HG03039 (cell line): Measurements from ENCODE around the gene SSX3.
"Not testable (repeated sequence)": the region's sequence is repeated elsewhere in the genome, so short reads cannot be mapped to it uniquely, and the experiment has no call there.

Source experiments
- ATAC-seq: cut with Tn5 transposase; IDR thresholded peaks from one replicate; pipeline ENCODE4 v1.9.1; 2021; ENCODE audit warnings: mild to moderate bottlenecking, moderate library complexity; ENCODE audit not compliant: unreplicated experiment

SSX3 gene, protein sequence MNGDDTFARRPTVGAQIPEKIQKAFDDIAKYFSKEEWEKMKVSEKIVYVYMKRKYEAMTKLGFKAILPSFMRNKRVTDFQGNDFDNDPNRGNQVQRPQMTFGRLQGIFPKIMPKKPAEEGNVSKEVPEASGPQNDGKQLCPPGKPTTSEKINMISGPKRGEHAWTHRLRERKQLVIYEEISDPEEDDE

DNA sequence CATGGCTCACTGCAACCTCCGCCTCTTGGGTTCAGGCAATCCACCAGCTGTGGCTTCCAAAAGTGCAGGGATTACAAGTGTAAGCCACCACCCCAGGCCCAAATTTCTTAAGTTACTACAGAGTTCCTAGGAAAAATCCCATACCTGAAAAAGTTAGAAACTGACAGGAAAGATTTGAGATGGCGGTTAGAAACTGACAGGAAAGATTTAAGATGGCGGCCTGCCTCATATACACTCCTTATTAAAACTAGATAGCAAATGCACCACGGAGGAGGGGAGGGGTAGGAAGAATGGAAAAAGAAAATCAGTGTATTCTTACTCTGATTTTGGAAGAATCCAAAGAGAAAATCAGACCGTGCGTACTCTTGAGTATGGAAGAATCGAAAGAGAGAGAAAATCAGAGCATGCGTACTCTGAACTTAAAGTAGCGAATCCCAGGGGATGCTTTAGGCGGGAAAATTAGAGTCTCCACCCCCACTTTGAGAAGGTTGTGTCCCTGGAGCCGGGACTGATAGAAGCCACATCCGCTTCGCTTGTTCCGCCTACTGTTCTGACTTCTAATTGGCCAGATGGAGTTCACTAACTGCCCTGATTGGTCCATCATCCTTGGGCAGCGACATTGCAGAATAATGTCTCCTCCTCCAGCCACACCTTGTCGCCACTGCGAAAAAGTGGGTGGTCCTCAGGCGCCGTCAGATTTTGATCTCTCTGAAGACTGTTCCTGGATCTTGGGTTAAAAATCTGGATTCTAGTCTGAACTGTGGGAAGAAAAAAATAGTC, at the start of gene SSX3:
SSX3 (minus strand) TSS at position 389 of the 780 bp plus-strand sequence. CDS start 1,454 bp downstream, outside the sequence.
- ATAC-seq = not testable (repeated sequence)

DNA sequence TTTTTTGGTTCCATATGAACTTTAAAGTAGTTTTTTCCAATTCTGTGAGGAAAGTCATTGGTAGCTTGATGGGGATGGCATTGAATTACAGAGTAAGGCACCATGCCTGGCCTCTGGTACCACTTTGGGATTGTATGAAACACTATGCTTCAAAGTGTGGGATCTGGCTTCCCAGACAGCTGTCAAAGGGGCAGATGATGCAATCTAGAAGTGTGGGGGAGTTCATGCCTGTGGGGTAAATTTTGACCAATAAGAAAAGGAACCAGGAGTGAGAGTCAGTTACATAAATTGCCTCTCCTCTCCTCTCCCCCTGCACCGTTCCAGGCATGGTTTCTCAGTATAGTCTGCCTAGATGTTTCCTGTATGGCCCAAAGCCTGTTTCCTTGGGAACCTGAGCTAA, 41.3 kb upstream of the SSX3 start:
- ATAC-seq = not testable (repeated sequence)

DNA sequence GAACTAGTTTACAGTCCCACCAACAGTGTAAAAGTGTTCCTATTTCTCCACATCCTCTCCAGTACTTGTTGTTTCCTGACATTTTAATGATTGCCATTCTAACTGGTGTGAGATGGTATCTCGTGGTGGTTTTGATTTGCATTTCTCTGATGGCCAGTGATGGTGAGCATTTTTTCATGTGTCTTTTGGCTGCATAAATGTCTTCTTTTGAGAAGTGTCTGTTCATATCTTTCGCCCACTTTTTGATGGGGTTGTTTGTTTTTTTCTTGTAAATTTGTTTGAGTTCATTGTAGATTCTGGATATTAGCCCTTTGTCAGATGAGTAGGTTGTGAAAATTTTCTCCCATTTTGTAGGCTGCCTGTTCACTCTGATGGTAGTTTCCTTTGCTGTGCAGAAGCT, 40.4 kb upstream of the SSX3 start:
- not testable (repeated sequence) for ATAC-seq

DNA sequence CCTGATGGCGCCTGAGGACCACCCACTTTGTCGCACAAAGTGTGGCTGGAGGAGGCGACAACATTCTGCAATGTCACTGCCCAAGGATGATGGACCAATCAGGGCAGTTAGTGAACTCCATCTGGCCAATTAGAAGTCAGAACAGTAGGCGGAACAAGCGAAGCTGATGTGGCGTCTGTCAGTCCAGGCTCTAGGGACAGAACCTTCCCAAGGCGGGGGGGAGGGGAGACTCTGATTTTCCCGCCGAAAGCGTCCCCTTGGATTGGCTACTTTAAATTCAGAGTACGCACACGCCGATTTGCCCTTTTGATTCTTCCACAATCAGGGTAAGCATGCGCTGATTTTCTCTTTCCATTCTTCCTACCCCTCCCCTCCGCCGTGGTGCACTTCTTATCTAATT, 26.7 kb upstream of the SSX3 start, which contains the start of gene SSX4:
SSX4 (plus strand) TSS at position 301 of the 400 bp plus-strand sequence. CDS start 515 bp downstream, outside the sequence.
- not testable (repeated sequence) for ATAC-seq

DNA sequence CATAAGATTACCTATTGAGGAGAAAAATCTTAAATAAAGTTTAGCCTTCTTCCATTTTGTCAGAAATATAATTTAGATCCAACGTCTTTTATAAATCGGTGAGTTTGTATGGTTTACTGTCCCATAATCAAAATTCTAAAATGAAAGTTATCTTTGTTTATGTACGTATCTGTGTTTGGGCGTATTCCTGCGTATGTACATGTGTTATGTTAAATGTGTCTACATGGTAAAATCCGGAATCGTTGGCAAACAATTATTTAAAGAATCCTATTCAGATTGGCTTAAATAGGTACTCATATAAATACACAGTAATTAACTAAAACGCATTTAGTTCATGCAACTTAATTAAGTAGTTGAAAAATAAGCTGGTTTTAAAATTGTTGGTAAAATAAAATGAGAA, 13.9 kb upstream of the SSX3 start:
- ATAC-seq = not testable (repeated sequence)

DNA sequence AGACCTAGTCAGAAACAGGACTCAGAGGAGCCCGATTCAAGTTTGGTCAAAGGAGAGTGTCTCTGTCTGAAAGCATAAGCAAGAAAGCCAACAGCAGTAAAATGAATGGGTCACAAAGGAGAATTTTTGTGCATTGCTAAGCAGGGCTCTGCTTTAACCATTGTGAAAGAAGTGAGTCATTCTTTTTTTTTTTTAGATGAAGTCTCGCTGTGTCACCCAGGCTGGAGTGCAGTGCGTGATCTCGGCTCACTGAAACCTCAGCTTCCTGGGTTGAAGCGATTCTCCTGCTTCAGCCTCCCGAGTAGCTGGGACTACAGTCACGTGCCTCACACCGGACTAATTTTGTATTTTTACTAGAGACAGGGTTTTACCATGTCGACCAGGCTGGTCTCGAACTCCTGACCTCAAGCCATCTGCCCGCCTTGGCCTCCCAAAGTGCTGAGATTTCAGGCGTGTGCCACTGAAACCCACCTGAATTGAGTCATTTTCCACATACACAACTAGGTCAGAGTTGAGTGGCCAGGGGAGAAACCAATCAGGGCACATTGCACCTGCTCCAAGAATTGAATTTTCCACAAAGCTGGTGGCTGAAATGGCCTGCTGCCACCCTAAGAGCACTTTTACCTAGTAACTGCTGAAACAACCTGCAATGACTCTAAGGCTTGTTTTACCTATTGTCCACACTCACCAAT, 11.4 kb upstream of the SSX3 start:
- ATAC-seq = not testable (repeated sequence)

DNA sequence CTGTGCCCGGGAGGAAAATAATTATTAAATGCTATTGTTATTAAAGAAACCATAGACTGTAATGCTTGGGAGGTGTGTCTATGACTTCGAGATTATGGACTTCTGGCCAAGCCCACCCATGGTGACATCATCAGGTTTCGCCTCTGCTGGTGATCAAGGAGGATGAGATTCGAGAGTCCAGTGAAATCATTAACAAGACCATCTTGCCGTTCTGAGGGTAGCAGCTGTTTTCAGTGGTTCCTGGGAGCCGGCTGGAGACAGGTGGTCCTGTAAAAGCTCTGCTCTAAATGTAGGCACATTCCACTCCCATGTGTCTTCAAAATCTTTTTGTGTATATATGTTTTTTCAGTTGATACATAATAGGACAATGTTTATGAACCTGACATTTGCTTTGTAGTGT, 2.8 kb upstream of the SSX3 start:
- not testable (repeated sequence) for ATAC-seq

DNA sequence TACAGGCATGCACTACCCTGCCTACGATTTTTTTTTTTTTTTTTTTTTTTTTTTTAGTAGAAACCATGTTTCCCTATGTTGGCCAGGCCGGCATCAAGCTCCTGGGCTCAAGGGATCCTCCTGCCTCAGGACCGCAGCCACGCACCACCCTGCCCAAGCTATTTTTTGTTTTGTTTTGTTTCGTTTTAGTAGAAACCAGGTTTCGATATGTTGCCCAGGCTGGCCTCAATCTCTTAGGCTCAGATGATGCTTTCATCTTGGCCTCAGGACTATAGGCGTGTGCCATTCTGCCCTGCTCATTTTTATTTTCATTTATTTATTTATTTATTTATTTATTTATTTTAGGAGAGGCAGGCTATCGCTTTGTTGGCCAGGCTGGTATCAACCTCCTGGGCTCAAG, 1.2 kb upstream of the SSX3 start:
- ATAC-seq = no peak

DNA sequence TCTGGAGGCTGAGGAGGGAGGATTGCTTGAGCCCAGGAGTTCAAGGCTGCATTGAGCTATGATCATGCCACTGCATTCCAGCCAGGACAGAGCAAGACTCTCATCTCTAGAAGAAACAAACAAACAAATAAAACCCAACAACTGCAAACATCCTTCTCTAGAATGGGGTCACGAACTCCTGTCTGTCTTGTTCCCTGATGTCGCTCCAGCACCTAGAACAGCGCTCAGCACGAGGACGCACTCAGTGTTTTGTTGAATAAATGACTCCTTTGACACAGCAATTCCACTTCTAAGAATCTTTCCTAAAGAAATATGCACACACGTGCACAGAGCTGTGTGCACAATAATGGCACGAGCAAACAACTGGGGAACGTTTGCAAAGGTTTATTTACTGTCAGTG, 10.4 kb downstream of the SSX3 start:
- not testable (repeated sequence) for ATAC-seq

DNA sequence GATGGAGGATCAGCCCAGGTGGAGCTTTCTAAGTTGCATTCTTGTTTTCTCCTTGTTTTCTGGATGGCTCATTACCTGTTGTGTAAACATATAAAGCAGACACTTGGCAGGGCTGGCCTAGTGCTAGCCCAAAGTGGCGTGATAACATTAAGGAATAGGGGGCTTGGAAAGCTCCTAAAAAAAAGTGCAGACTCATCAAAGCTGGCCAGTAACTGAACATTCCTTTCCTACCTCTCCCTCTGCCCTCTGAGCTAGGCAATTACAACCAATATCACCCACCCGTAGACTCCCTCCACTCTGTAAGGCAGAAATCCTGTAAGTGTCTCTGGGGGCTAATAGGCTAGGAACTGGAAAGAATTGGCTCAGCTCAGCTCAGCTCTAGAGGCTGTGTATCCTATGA, 42.5 kb downstream of the SSX3 start:
- not testable (repeated sequence) for ATAC-seq

DNA sequence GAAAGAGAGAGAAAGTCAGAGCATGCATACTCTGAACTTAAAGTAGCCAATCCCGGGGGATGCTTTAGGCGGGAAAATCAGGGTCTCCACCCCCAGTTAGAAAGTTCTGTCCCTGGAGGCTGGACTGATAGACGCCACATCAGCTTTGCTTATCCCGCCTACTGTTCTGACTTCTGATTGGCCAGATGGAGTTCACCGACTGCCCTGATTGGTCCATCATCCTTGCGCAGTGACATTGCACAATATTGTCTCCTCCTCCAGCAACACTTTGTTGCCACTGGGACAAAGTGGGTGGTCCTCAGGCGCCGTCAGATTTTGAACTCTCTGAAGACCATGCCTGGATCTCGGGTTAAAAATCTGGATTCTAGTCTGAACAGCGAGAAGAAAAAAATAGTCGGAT, 50.3 kb downstream of the SSX3 start:
- no peak for ATAC-seq
